ENCODE data around the gene C10orf71. TPM values are rescaled to one million over a fixed set of nuclear protein-coding genes. Genes with fewer than 3 reads are reported as not detected.

The C10orf71 gene
- total RNA-seq, 2 donors from 2014 or later, result 0.15 TPM; not detected in 1

GRCh38 chr10:49347827-49348226, 48.9 kb downstream of the C10orf71 start:
- H3K27me3 Mint-ChIP-seq (ENCODE audit: insufficient read depth), result no peaks in the 10 kb centered on the region
- TF ChIP-seq, protein P1, sequence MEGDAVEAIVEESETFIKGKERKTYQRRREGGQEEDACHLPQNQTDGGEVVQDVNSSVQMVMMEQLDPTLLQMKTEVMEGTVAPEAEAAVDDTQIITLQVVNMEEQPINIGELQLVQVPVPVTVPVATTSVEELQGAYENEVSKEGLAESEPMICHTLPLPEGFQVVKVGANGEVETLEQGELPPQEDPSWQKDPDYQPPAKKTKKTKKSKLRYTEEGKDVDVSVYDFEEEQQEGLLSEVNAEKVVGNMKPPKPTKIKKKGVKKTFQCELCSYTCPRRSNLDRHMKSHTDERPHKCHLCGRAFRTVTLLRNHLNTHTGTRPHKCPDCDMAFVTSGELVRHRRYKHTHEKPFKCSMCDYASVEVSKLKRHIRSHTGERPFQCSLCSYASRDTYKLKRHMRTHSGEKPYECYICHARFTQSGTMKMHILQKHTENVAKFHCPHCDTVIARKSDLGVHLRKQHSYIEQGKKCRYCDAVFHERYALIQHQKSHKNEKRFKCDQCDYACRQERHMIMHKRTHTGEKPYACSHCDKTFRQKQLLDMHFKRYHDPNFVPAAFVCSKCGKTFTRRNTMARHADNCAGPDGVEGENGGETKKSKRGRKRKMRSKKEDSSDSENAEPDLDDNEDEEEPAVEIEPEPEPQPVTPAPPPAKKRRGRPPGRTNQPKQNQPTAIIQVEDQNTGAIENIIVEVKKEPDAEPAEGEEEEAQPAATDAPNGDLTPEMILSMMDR (conservative IDR thresholded peaks at IDR 0.05), result no peak

GRCh38 chr10:49348593-49348992, 49.6 kb downstream of the C10orf71 start:
- no peak overlapping the region for H3K4me3 Mint-ChIP-seq

More at GRCh38 chr10:49347827-49348226, 48.9 kb downstream of the C10orf71 start:
- H3K27me3 ChIP-seq (ENCODE audit: control insufficient read depth, insufficient read depth, low read length, poor library complexity, severe bottlenecking), result no peaks in the 10 kb centered on the region
- H3K27ac Mint-ChIP-seq, result no peak overlapping the region
- no peak overlapping the region for H3K9ac ChIP-seq (ENCODE audit: extremely low read depth, low read length, poor library complexity, severe bottlenecking)
- 87 to 89% methylated on average over 2 to 3 of the region's 3 CpGs for WGBS, 2 experiments (ENCODE audit: insufficient coverage in 1 of 2, insufficient read length in 1 of 2)
- H3K36me3 ChIP-seq (ENCODE audit: control insufficient read depth, insufficient read depth, low read length), result no peaks in the 10 kb centered on the region
- no peaks in the 10 kb centered on the region for H3K9me3 Mint-ChIP-seq
- no peak overlapping the region for H3K27ac ChIP-seq (ENCODE audit: low read depth, low read length)
- no peaks in the 10 kb centered on the region for H3K36me3 Mint-ChIP-seq (ENCODE audit: low read depth)
- H3K9me3 ChIP-seq (ENCODE audit: control insufficient read depth, low read length), result no peaks in the 10 kb centered on the region
- H3K4me1 Mint-ChIP-seq, result no peaks in the 10 kb centered on the region
- H3K4me1 ChIP-seq (ENCODE audit: control insufficient read depth, insufficient read depth, low read length), result no peaks in the 10 kb centered on the region
- no peak overlapping the region for H3K4me3 ChIP-seq (ENCODE audit: low read length)
- no peak overlapping the region for H3K4me3 Mint-ChIP-seq
- no peak for DNase-seq

GRCh38 chr10:49349390-49349789, 50.4 kb downstream of the C10orf71 start:
- no peaks in the 10 kb centered on the region for H3K9me3 ChIP-seq (ENCODE audit: control insufficient read depth, low read length)
- TF ChIP-seq, protein P1 (conservative IDR thresholded peaks at IDR 0.05), result no peak
- H3K27me3 ChIP-seq (ENCODE audit: control insufficient read depth, insufficient read depth, low read length, poor library complexity, severe bottlenecking), result no peaks in the 10 kb centered on the region
- Mint-ChIP-seq H3K4me1 (no peaks in the 10 kb centered on the region), H3K27me3 (ENCODE audit: insufficient read depth) (no peaks in the 10 kb centered on the region), H3K27ac (no peak overlapping the region), H3K36me3 (ENCODE audit: low read depth) (no peaks in the 10 kb centered on the region), H3K4me3 (no peak overlapping the region), H3K9me3 (no peaks in the 10 kb centered on the region)
- no peak overlapping the region for H3K4me3 ChIP-seq (ENCODE audit: low read length)
- no peaks in the 10 kb centered on the region for H3K4me1 ChIP-seq (ENCODE audit: control insufficient read depth, insufficient read depth, low read length)
- 84 to 100% methylated on average over 4 of the region's 4 CpGs for WGBS, 2 experiments (ENCODE audit: insufficient coverage in 1 of 2, insufficient read length in 1 of 2)
- no peak overlapping the region for H3K9ac ChIP-seq (ENCODE audit: extremely low read depth, low read length, poor library complexity, severe bottlenecking)
- DNase-seq, result no peak
- no peaks in the 10 kb centered on the region for H3K36me3 ChIP-seq (ENCODE audit: control insufficient read depth, insufficient read depth, low read length)
- H3K27ac ChIP-seq (ENCODE audit: low read depth, low read length), result no peak overlapping the region

More at GRCh38 chr10:49348593-49348992, 49.6 kb downstream of the C10orf71 start:
- no peaks in the 10 kb centered on the region for H3K27me3 Mint-ChIP-seq (ENCODE audit: insufficient read depth)
- H3K27me3 ChIP-seq (ENCODE audit: control insufficient read depth, insufficient read depth, low read length, poor library complexity, severe bottlenecking), result no peaks in the 10 kb centered on the region
- DNase-seq, result no peak
- no peaks in the 10 kb centered on the region for H3K9me3 ChIP-seq (ENCODE audit: control insufficient read depth, low read length)
- no peaks in the 10 kb centered on the region for H3K4me1 Mint-ChIP-seq
- H3K36me3 ChIP-seq (ENCODE audit: control insufficient read depth, insufficient read depth, low read length), result no peaks in the 10 kb centered on the region
- H3K27ac Mint-ChIP-seq, result no peak overlapping the region
- H3K9ac ChIP-seq (ENCODE audit: extremely low read depth, low read length, poor library complexity, severe bottlenecking), result no peak overlapping the region
- 88% methylated on average over 2 of the region's 2 CpGs for WGBS, 2 experiments (ENCODE audit: insufficient coverage in 1 of 2, insufficient read length in 1 of 2)
- H3K4me1 ChIP-seq (ENCODE audit: control insufficient read depth, insufficient read depth, low read length), result no peaks in the 10 kb centered on the region
- no peak overlapping the region for H3K4me3 ChIP-seq (ENCODE audit: low read length)
- H3K36me3 Mint-ChIP-seq (ENCODE audit: low read depth), result no peaks in the 10 kb centered on the region
- H3K9me3 Mint-ChIP-seq, result no peaks in the 10 kb centered on the region
- no peak overlapping the region for H3K27ac ChIP-seq (ENCODE audit: low read depth, low read length)
- TF ChIP-seq, protein P1 (conservative IDR thresholded peaks at IDR 0.05), result no peak

All from endodermal cell (in vitro differentiated cells).